Gastroesophageal sphincter (tissue), 4 donors: ENCODE measurements around the gene VPS35. TPM values are rescaled to one million over a fixed set of nuclear protein-coding genes. Genes with fewer than 3 reads are reported as not detected.

Source experiments
- ATAC-seq: fragments of 150-250 bp; one replicate; pipeline ENCODE4 v1.9.1; 2016; ENCODE audit warnings: mild to moderate bottlenecking, moderate library complexity
- H3K27ac ChIP-seq, 4 donors: fragments of 200-600 bp; sonication (generic) in 3 of 4; 1 replicate in 3 of 4; 2 replicates in 1 of 4; pipeline ENCODE4 v1.5.1; 2016 to 2019
- H3K27me3 ChIP-seq: fragments of 200-600 bp; sonication (generic); one replicate; pipeline ENCODE4 v1.5.1; 2019
- H3K36me3 ChIP-seq, 2 donors: fragments of 200-600 bp; sonication (generic); one replicate each; pipeline ENCODE4 v1.5.1; 2019; ENCODE audit warnings: control low read depth in 1 of 2
- H3K4me1 ChIP-seq, 3 donors: fragments of 200-600 bp; sonication (generic); 1 replicate in 2 of 3; 2 replicates in 1 of 3; pipeline ENCODE4 v1.5.1; 2016 to 2019; ENCODE audit warnings: control low read depth in 2 of 3
- H3K4me3 ChIP-seq, 2 donors: fragments of 200-600 bp; sonication (generic); one replicate each; pipeline ENCODE4 v1.5.1; 2019; ENCODE audit warnings: mild to moderate bottlenecking in 1 of 2, moderate library complexity in 1 of 2
- H3K9me3 ChIP-seq, 3 donors: fragments of 200-600 bp; sonication (generic); one replicate each; pipeline ENCODE4 v1.5.1; 2017 to 2019; ENCODE audit warnings: control low read depth in 2 of 3
- CTCF ChIP-seq, 4 experiments: fragments of 200-600 bp in 2 of 4; fragments of 450-650 bp in 2 of 4; sonication (generic) in 1 of 4; IDR thresholded peaks; one replicate each; pipeline ENCODE4 v1.5.1; 2017 to 2019; ENCODE audit warnings: antibody characterized with exemption in 4 of 4, mild to moderate bottlenecking in 2 of 4, moderate library complexity in 2 of 4
- EP300 ChIP-seq: sonication (generic); formaldehyde crosslinking; IDR thresholded peaks from one replicate; pipeline ENCODE4 v1.6.1; 2017; ENCODE audit warnings: antibody characterized with exemption, mild to moderate bottlenecking
- POLR2A ChIP-seq, 2 donors: fragments of 450-650 bp; IDR thresholded peaks; one replicate each; pipeline ENCODE4 v1.6.1; 2017; ENCODE audit warnings: antibody characterized with exemption in 2 of 2, mild to moderate bottlenecking in 2 of 2, moderate library complexity in 1 of 2
- POLR2AphosphoS5 ChIP-seq: sonication (generic); formaldehyde crosslinking; IDR thresholded peaks from one replicate; pipeline ENCODE4 v1.6.1; 2017; ENCODE audit warnings: antibody characterized with exemption
- WGBS, 2 donors: methylation state at CpG; one replicate each; pipeline ENCODE4 v1.1.5; 2018; ENCODE audit warnings: low coverage in 1 of 2; 5-methylcytosine and 5-hydroxymethylcytosine counted together
- total RNA-seq, 4 donors: library from RNA; depleted of rRNA; stranded (reverse); fragments of >200 nt; gene quantifications; one replicate each; pipeline ENCODE4 v1.1.0, GENCODE V29; 2016

Gene VPS35
- total RNA-seq, 4 donors from 2014 or later: 76.6 to 119 (median 91.7) TPM

GRCh38 chr16:46719528-46719927 is 30.6 kb upstream of the VPS35 start:
- no peaks in the 10 kb centered on the region for H3K36me3 ChIP-seq
- WGBS, 2 donors: 91 to 96% methylated on average over 4 to 5 of the region's 6 CpGs

GRCh38 chr16:46718214-46718613 is 29.2 kb upstream of the VPS35 start:
- Histone ChIP-seq H3K27ac (no peak overlapping the region), H3K27me3 (no peaks in the 10 kb centered on the region), H3K9me3 (no peaks in the 10 kb centered on the region), H3K4me3 (no peak overlapping the region), H3K4me1 (no peaks in the 10 kb centered on the region), H3K36me3 (no peaks in the 10 kb centered on the region)
- ATAC-seq: no peak
- TF ChIP-seq CTCF (IDR thresholded peaks at IDR 0.05): no peak
- no peak for TF ChIP-seq POLR2A (IDR thresholded peaks at IDR 0.05)
- TF ChIP-seq POLR2AphosphoS5: no peak
- TF ChIP-seq EP300: no peak
- 71 to 78% methylated on average over 1 to 4 of the region's 8 CpGs for WGBS, 2 donors

More at GRCh38 chr16:46719528-46719927, 30.6 kb upstream of the VPS35 start:
- no peaks in the 10 kb centered on the region for H3K4me1 ChIP-seq
- no peak overlapping the region for H3K4me3 ChIP-seq
- no peak for ATAC-seq
- H3K27me3 ChIP-seq: no peaks in the 10 kb centered on the region
- no peak for TF ChIP-seq POLR2AphosphoS5
- no peak for TF ChIP-seq EP300
- no peak for TF ChIP-seq POLR2A (IDR thresholded peaks at IDR 0.05)
- no peak for TF ChIP-seq CTCF (IDR thresholded peaks at IDR 0.05)
- H3K9me3 ChIP-seq: no peaks in the 10 kb centered on the region
- H3K27ac ChIP-seq: no peak overlapping the region

GRCh38 chr16:46717692-46718091 is 28.7 kb upstream of the VPS35 start:
- ATAC-seq: no peak

GRCh38 chr16:46715769-46716305 is 26.9 kb upstream of the VPS35 start:
- no peaks in the 10 kb centered on the region for H3K27me3 ChIP-seq
- WGBS, 2 donors: 59% methylated on average over 4 of the region's 6 CpGs; no CpG with 5 or more reads in 1 of the 2 donors
- no peaks in the 10 kb centered on the region for H3K9me3 ChIP-seq
- TF ChIP-seq POLR2A (IDR thresholded peaks at IDR 0.05): no peak
- no peak for TF ChIP-seq EP300
- TF ChIP-seq POLR2AphosphoS5: no peak
- TF ChIP-seq CTCF (IDR thresholded peaks at IDR 0.05): no peak
- no peak for ATAC-seq
- no peak overlapping the region for H3K4me3 ChIP-seq
- H3K27ac ChIP-seq: no peak overlapping the region
- H3K36me3 ChIP-seq: no peaks in the 10 kb centered on the region
- no peaks in the 10 kb centered on the region for H3K4me1 ChIP-seq

More at GRCh38 chr16:46717692-46718091, 28.7 kb upstream of the VPS35 start:
- H3K36me3 ChIP-seq: no peaks in the 10 kb centered on the region
- TF ChIP-seq EP300 (no peak), POLR2AphosphoS5 (no peak), CTCF (IDR thresholded peaks at IDR 0.05) (no peak), POLR2A (IDR thresholded peaks at IDR 0.05) (no peak)
- no peaks in the 10 kb centered on the region for H3K4me1 ChIP-seq
- H3K9me3 ChIP-seq: no peaks in the 10 kb centered on the region
- WGBS, 2 donors: 60 to 80% methylated on average over 1 of the region's 2 CpGs
- no peaks in the 10 kb centered on the region for H3K27me3 ChIP-seq
- H3K4me3 ChIP-seq: no peak overlapping the region
- H3K27ac ChIP-seq: no peak overlapping the region

- 89 to 92% methylated on average over 5 to 6 of the region's 7 CpGs for WGBS, 2 donors
These were observed 26.0 kb upstream of the VPS35 start for GRCh38 chr16:46714797-46715591.

More at GRCh38 chr16:46714797-46715591, 26.0 kb upstream of the VPS35 start:
- no peaks in the 10 kb centered on the region for H3K27me3 ChIP-seq
- no peak overlapping the region for H3K27ac ChIP-seq
- no peaks in the 10 kb centered on the region for H3K4me1 ChIP-seq
- H3K4me3 ChIP-seq: no peak overlapping the region
- H3K36me3 ChIP-seq: no peaks in the 10 kb centered on the region
- no peaks in the 10 kb centered on the region for H3K9me3 ChIP-seq
- ATAC-seq: no peak
- no peak for TF ChIP-seq CTCF (IDR thresholded peaks at IDR 0.05)
- TF ChIP-seq EP300: no peak
- no peak for TF ChIP-seq POLR2AphosphoS5
- TF ChIP-seq POLR2A (IDR thresholded peaks at IDR 0.05): no peak
